DND-41 (cell line): ENCODE results near the gene DIAPH2.

Experiments used
- EZH2 ChIP-seq: IDR thresholded peaks from 3 replicates; pipeline ENCODE4 v1.6.1; 2012; ENCODE audit warnings: borderline replicate concordance, low read depth, mild to moderate bottlenecking, moderate library complexity, low read length, inconsistent platforms; ENCODE audit not compliant: severe bottlenecking
- TF ChIP-seq, protein P1 (sequence below): IDR thresholded peaks from 2 replicates; pipeline ENCODE4 v1.5.1; 2012; ENCODE audit warnings: borderline replicate concordance, low read length, moderate library complexity, mild to moderate bottlenecking; ENCODE audit not compliant: poor library complexity, severe bottlenecking; ENCODE audit errors: extremely low read depth

GRCh38 chrX:97447306-97447705, 762.7 kb downstream of the DIAPH2 start:
- TF ChIP-seq, protein P1, sequence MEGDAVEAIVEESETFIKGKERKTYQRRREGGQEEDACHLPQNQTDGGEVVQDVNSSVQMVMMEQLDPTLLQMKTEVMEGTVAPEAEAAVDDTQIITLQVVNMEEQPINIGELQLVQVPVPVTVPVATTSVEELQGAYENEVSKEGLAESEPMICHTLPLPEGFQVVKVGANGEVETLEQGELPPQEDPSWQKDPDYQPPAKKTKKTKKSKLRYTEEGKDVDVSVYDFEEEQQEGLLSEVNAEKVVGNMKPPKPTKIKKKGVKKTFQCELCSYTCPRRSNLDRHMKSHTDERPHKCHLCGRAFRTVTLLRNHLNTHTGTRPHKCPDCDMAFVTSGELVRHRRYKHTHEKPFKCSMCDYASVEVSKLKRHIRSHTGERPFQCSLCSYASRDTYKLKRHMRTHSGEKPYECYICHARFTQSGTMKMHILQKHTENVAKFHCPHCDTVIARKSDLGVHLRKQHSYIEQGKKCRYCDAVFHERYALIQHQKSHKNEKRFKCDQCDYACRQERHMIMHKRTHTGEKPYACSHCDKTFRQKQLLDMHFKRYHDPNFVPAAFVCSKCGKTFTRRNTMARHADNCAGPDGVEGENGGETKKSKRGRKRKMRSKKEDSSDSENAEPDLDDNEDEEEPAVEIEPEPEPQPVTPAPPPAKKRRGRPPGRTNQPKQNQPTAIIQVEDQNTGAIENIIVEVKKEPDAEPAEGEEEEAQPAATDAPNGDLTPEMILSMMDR: no peak
- no peak for TF ChIP-seq EZH2
